Psoas muscle (tissue), 8 donors: Measurements from ENCODE around the gene ZMIZ1. TPM values are rescaled to one million over a fixed set of nuclear protein-coding genes. Genes with fewer than 3 reads are reported as not detected.
A peak's percentile ranks its signal among the peaks of the same experiment; 100 is the strongest.

Experiments
- ATAC-seq, 4 donors: fragments of 200-7000 bp; cut with Tn5 transposase; one replicate each; pipeline ENCODE4 v1.9.1; 2020; ENCODE audit warnings: moderate library complexity in 3 of 4, mild to moderate bottlenecking in 2 of 4
- DNase-seq, 2 donors: peaks; one replicate each; pipeline ENCODE4 v3.0.0-alpha.2; 2020
- H3K27ac ChIP-seq: fragments of 200-600 bp; one replicate; pipeline ENCODE4 v1.8.0; 2022
- H3K27me3 ChIP-seq, 3 donors: fragments of 200-600 bp in 1 of 3; one replicate each; pipeline versions ENCODE4 v1.6.1 to v1.8.0; 2013 to 2022; ENCODE audit warnings: low read length in 2 of 3, mild to moderate bottlenecking in 2 of 3, moderate library complexity in 1 of 3; ENCODE audit not compliant: insufficient read depth in 3 of 3
- H3K36me3 ChIP-seq, 2 donors: fragments of 200-600 bp in 1 of 2; one replicate each; pipeline versions ENCODE4 v1.6.1 to v1.8.0; 2013 to 2022; ENCODE audit warnings: low read depth in 1 of 2, mild to moderate bottlenecking in 1 of 2, moderate library complexity in 1 of 2; ENCODE audit not compliant: insufficient read depth in 1 of 2
- H3K4me1 ChIP-seq: fragments of 200-600 bp; one replicate; pipeline ENCODE4 v1.8.0; 2022
- H3K4me3 ChIP-seq: fragments of 200-600 bp; one replicate; pipeline ENCODE4 v1.8.0; 2022; ENCODE audit warnings: mild to moderate bottlenecking
- H3K9me3 ChIP-seq: fragments of 200-600 bp; one replicate; pipeline ENCODE4 v1.8.0; 2022
- CTCF ChIP-seq: fragments of 200-600 bp; IDR thresholded peaks from one replicate; pipeline ENCODE4 v1.8.0; 2022; ENCODE audit warnings: antibody characterized with exemption
- WGBS, 3 donors: extraction: QIAGEN DNeasy Blood & Tissue Kit; methylation state at CpG; one replicate each; pipeline versions ENCODE4 v1.1.6 to v1.1.7; 2013; 5-methylcytosine and 5-hydroxymethylcytosine counted together
- intact Hi-C, 2 donors: fragments of 100-400 bp; cut with DNase I; formaldehyde crosslinking; loops; one replicate each; pipeline versions ENCODE4 v1.11.0 to v1.14.2; 2022
- polyA plus RNA-seq, 3 donors: library from polyadenylated mRNA; stranded (reverse); fragments of 200-250 nt; gene quantifications; one replicate each; pipeline ENCODE4 v1.2.3, GENCODE V29; 2013
- total RNA-seq, 4 donors: library from RNA; stranded (reverse); fragmentation: NEBNext Ultra II Directional in 2 of 4; extraction: Animal tissue kit (Norgen Biotek cat#: 25700) in 2 of 4; gene quantifications; one replicate each; pipeline versions ENCODE4 v1.2.1 to v1.2.4, GENCODE V29; 2021 to 2023
- donor health status: healthy with polysubstance abuse.
- donor health status: DM: no; HTN: no; CAD: no; lungs with moderate emphysema.
- donor health status: Bipolar disorder and iron deficiency.
- donor health status: healthy.
- donor health status: DM: yes; HTN: yes; CAD: no.
- donor health status: DM: no; HTN: no; CAD: no.
- donor health status: DM: no; HTN: no; CAD: no.
- donor health status: DM: yes; HTN: yes; CAD: no.

The ZMIZ1 gene
- total and polyA plus RNA-seq, 7 donors, result 10.4 to 37.6 (median 30.0) TPM

DNA sequence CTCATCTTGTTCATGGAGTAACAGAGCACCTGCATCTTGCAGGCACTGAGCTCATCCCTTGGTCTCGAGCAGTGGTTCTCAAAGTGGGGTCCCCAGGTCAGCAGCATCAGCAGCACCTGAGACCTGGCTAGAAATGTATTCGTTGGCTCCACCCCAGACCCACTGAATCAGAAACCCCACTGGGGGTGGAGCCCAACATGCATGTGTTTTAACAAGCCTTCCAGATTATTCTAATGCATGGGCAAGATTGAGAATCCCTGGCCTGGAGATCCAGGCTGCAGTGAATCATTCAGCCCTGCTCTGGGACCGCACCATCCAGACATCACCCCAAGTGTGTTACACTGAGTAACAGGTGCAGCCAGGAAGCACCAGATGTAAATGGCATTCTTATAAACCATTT, 193.4 kb downstream of the ZMIZ1 start:
- intact Hi-C loops, result no loop called here
- no peak for ATAC-seq
- TF ChIP-seq CTCF, result no peak
- Histone ChIP-seq H3K27me3 (no peaks in the 10 kb centered on the region), H3K9me3 (no peaks in the 10 kb centered on the region), H3K4me3 (no peak overlapping the region), H3K27ac (no peak overlapping the region), H3K4me1 (peaks cover 23% of the 10 kb centered on the region), H3K36me3 (peaks cover 0 to 22% of the 10 kb centered on the region in 2 donors)
- DNase-seq, result no peak
- 83 to 88% (median 85%) methylated on average over 3 of the region's 3 CpGs for WGBS, 3 donors

GRCh38 chr10:79262959-79263746, 194.4 kb downstream of the ZMIZ1 start:
- Histone ChIP-seq H3K4me3 (no peak overlapping the region), H3K36me3 (peaks cover 0 to 19% of the 10 kb centered on the region in 2 donors), H3K4me1 (peaks cover 29% of the 10 kb centered on the region), H3K27me3 (no peaks in the 10 kb centered on the region), H3K27ac (no peak overlapping the region), H3K9me3 (no peaks in the 10 kb centered on the region)
- ATAC-seq (no peak), DNase-seq (no peak)
- intact Hi-C loops, result no loop called here
- 86 to 93% (median 89%) methylated on average over 18 of the region's 18 CpGs for WGBS, 3 donors
- no peak for TF ChIP-seq CTCF

DNA sequence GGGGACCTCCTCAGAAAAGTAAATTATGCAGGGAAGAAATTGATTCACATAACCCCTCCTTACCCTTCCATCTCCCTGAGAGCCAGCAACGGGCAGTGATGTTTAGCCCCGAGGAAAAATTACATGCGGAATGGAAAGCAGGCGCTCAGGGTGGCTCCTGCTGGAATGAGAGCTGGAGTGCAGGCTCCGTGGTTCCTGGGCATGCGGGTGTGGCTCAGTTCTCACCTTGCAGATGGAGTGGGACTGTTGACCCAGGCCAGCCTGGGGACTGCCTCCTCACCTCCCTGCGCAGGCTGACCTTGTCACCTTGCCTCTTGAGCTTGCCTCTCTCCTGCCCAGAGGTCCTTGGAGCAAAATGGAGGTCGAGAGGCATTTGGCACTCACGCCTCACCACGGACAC, 195.2 kb downstream of the ZMIZ1 start:
- H3K27me3 ChIP-seq, result no peaks in the 10 kb centered on the region
- 88 to 91% (median 90%) methylated on average over 10 of the region's 10 CpGs for WGBS, 3 donors
- peaks cover 0 to 19% of the 10 kb centered on the region in 2 donors for H3K36me3 ChIP-seq
- H3K27ac ChIP-seq, result no peak overlapping the region
- no peak for TF ChIP-seq CTCF
- H3K4me1 ChIP-seq, result peaks cover 36% of the 10 kb centered on the region
- DNase-seq (no peak), ATAC-seq (no peak)
- intact Hi-C loops, result no loop called here
- no peaks in the 10 kb centered on the region for H3K9me3 ChIP-seq
- H3K4me3 ChIP-seq, result no peak overlapping the region

GRCh38 chr10:79264942-79265341, 196.2 kb downstream of the ZMIZ1 start:
- intact Hi-C loops, result no loop called here
- H3K9me3 ChIP-seq, result no peaks in the 10 kb centered on the region
- no peaks in the 10 kb centered on the region for H3K27me3 ChIP-seq
- H3K36me3 ChIP-seq, result peaks cover 0 to 19% of the 10 kb centered on the region in 2 donors
- peaks cover 39% of the 10 kb centered on the region for H3K4me1 ChIP-seq
- TF ChIP-seq CTCF, result no peak
- no peak overlapping the region for H3K4me3 ChIP-seq
- H3K27ac ChIP-seq, result peak overlapping the region; percentile 73
- DNase-seq (peak in 1 of 2 donors; percentile 69), ATAC-seq (peak in 1 of 4 donors; percentile 3)
- WGBS, 3 donors, result 78 to 85% (median 79%) methylated on average over 10 of the region's 10 CpGs
